HuH-7 (cell line): ENCODE measurements around the gene TRIM47.

Source experiments
- DNase-seq: peaks from one replicate; pipeline ENCODE4 v3.0.0; 2011; ENCODE audit warnings: low spot score

TRIM47 gene

GRCh38 chr17:75908201-75908600 is 29.8 kb upstream of the TRIM47 start:
- DNase-seq = no peak

- DNase-seq = no peak
Observed at GRCh38 chr17:75906143-75906884, 27.9 kb upstream of the TRIM47 start.

- peak; percentile 98 for DNase-seq
Observed at GRCh38 chr17:75904749-75905521, 26.6 kb upstream of the TRIM47 start, which contains the start of gene MRPL38. TSS of gene MRPL38 (minus strand) at chr17:75904884. CDS start at chr17:75904875, 9 bp downstream.

- no peak for DNase-seq
Observed at GRCh38 chr17:75902406-75902805, 24.0 kb upstream of the TRIM47 start.

GRCh38 chr17:75901727-75902126 is 23.3 kb upstream of the TRIM47 start:
- no peak for DNase-seq

- DNase-seq = no peak
Observed at GRCh38 chr17:75900691-75901533, 22.5 kb upstream of the TRIM47 start.

GRCh38 chr17:75899767-75900468 is 21.5 kb upstream of the TRIM47 start:
- no peak for DNase-seq

- DNase-seq = no peak
Observed at GRCh38 chr17:75899353-75899752, 21.0 kb upstream of the TRIM47 start.

GRCh38 chr17:75898791-75899190 is 20.4 kb upstream of the TRIM47 start:
- DNase-seq = no peak

GRCh38 chr17:75898065-75898464 is 19.7 kb upstream of the TRIM47 start:
- no peak for DNase-seq

- no peak for DNase-seq
Observed at GRCh38 chr17:75897160-75898019, 19.0 kb upstream of the TRIM47 start.

- DNase-seq = peak; percentile 87
Observed at GRCh38 chr17:75896415-75897159, 18.2 kb upstream of the TRIM47 start, which contains the start of gene TRIM65. TSS of gene TRIM65 (minus strand) at chr17:75896951. CDS start at chr17:75896937, 14 bp downstream.

GRCh38 chr17:75895370-75896155 is 17.2 kb upstream of the TRIM47 start:
- DNase-seq = peak; percentile 75

GRCh38 chr17:75894049-75894733 is 15.8 kb upstream of the TRIM47 start:
- no peak for DNase-seq

GRCh38 chr17:75893305-75894048 is 15.1 kb upstream of the TRIM47 start:
- no peak for DNase-seq

- DNase-seq = no peak
Observed at GRCh38 chr17:75892556-75893224, 14.3 kb upstream of the TRIM47 start.
